ENCODE measurements around the gene BUD13. TPM values are rescaled to one million over a fixed set of nuclear protein-coding genes. Genes with fewer than 3 reads are reported as not detected.

Gene BUD13
- total and polyA plus RNA-seq, 2 of the 13 experiments (the other 11 are each of a cell fraction or from before 2014, with no cell fraction given), result 13.3 to 25.9 TPM

- H3K27ac ChIP-seq (ENCODE audit: extremely low read length, insufficient read depth, low read length), result no peak overlapping the region
- WGBS (ENCODE audit: low lambda C conversion rate), result 61% methylated on average over 5 of the region's 5 CpGs
- peaks cover 49% of the 10 kb centered on the region for H3K4me1 ChIP-seq (ENCODE audit: insufficient read depth, low read length)
- ATAC-seq (no peak), FAIRE-seq (no peak), DNase-seq (ENCODE audit: low spot score) (no peak)
- H3K9me3 ChIP-seq (ENCODE audit: low read length), result no peaks in the 10 kb centered on the region
- intact Hi-C loops (cut with micrococcal nuclease; ENCODE audit: unreplicated experiment) (no loop called here), in situ Hi-C loops (cut with HindIII; ENCODE audit: extremely low pct_ligation_motif_present, low pct_unique_long_range_greater_than_20kb) (no loop called here)
- POLR2A ChIA-PET, result interaction anchor here (1.1 to 17.3 kb wide), 6 partner anchors 12 to 53 kb away, joined by 3 to 1365 read pairs (median 42); partner anchors contain the start of genes APOA1, APOA4, APOC3 and BUD13
- peaks cover 34% of the 10 kb centered on the region for H3K79me2 ChIP-seq (ENCODE audit: insufficient read depth, low read length)
- no peaks in the 10 kb centered on the region; a peak in 1 of 5 replicates for H3K27me3 ChIP-seq (ENCODE audit: control insufficient read depth in 1 of 2, insufficient read depth in 2 of 2, low read length in 2 of 2)
- peaks cover 20 to 48% of the 10 kb centered on the region in 2 experiments for H3K36me3 ChIP-seq (replicated peaks in 1 of 2; ENCODE audit: control insufficient read depth in 1 of 2, insufficient read depth in 2 of 2, low read length in 2 of 2)
- no peaks in the 10 kb centered on the region for H4K20me1 ChIP-seq (ENCODE audit: insufficient read depth, low read length)
- BruUV-seq (replicated peaks), result TSS peak; percentile 35
- H2AFZ ChIP-seq (ENCODE audit: low read length), result no peak overlapping the region
- peak overlapping the region; percentile 79 to 90 (median 86) for H3K4me3 ChIP-seq (replicated peaks in 1 of 3; ENCODE audit: insufficient read depth in 1 of 3, low read depth in 2 of 3, low read length in 3 of 3)
- peak overlapping the region; percentile 99 for H3K4me2 ChIP-seq (ENCODE audit: low read depth, low read length)
- H3K9ac ChIP-seq (ENCODE audit: insufficient read depth, low read depth, low read length), result peak overlapping the region; percentile 84
- CTCF ChIA-PET (ENCODE audit: low intra/inter-chr PET ratio, low total read pairs), result no interaction called here
- TF ChIP-seq ZNF616 (CRISPR knock-in tag; IDR thresholded peaks at IDR 0.05; ENCODE audit: low read depth), result 0 out of 2 replicates have a peak, but pooled peaks have one; percentile 11
- no peak for TF ChIP-seq ZFP36L1 (CRISPR knock-in tag; IDR thresholded peaks at IDR 0.05)
- TF ChIP-seq ZNF543 (CRISPR knock-in tag; IDR thresholded peaks at IDR 0.05), result no peak
Measured at GRCh38 chr11:116786966-116787365, 14.2 kb upstream of the BUD13 start.

- FAIRE-seq (no peak), DNase-seq (ENCODE audit: low spot score) (no peak), ATAC-seq (no peak)
- no TSS peak for BruUV-seq (replicated peaks)
- Histone ChIP-seq H4K20me1 (ENCODE audit: insufficient read depth, low read length) (no peaks in the 10 kb centered on the region), H2AFZ (ENCODE audit: low read length) (no peak overlapping the region), H3K79me2 (ENCODE audit: insufficient read depth, low read length) (peaks cover 28% of the 10 kb centered on the region), H3K9ac (ENCODE audit: insufficient read depth, low read depth, low read length) (0 out of 2 replicates have a peak overlapping the region, but pooled peaks have one; percentile 84), H3K4me3 (replicated peaks in 1 of 3; ENCODE audit: insufficient read depth in 1 of 3, low read depth in 2 of 3, low read length in 3 of 3) (no peak overlapping the region), H3K27me3 (ENCODE audit: control insufficient read depth in 1 of 2, insufficient read depth in 2 of 2, low read length in 2 of 2) (no peaks in the 10 kb centered on the region; a peak in 1 of 5 replicates), H3K4me2 (ENCODE audit: low read depth, low read length) (peak overlapping the region; percentile 99; the same call in 1 of the 2 replicates), H3K4me1 (ENCODE audit: insufficient read depth, low read length) (peaks cover 43% of the 10 kb centered on the region), H3K9me3 (ENCODE audit: low read length) (no peaks in the 10 kb centered on the region), H3K36me3 (replicated peaks in 1 of 2; ENCODE audit: control insufficient read depth in 1 of 2, insufficient read depth in 2 of 2, low read length in 2 of 2) (peaks cover 21 to 52% of the 10 kb centered on the region in 2 experiments), H3K27ac (ENCODE audit: extremely low read length, insufficient read depth, low read length) (no peak overlapping the region)
- in situ Hi-C loops (cut with HindIII; ENCODE audit: extremely low pct_ligation_motif_present, low pct_unique_long_range_greater_than_20kb), result no loop called here
- ChIA-PET CTCF (ENCODE audit: low intra/inter-chr PET ratio, low total read pairs) (no interaction called here), POLR2A (interaction anchor here (2.1 to 17.3 kb wide), 4 partner anchors 11 to 53 kb away, joined by 7 to 1365 read pairs (median 184); partner anchors contain the start of genes APOA1, APOA4, APOC3 and BUD13)
- WGBS (ENCODE audit: low lambda C conversion rate), result 100% methylated on average over 2 of the region's 2 CpGs
- intact Hi-C loops (cut with micrococcal nuclease; ENCODE audit: unreplicated experiment), result no loop called here
- TF ChIP-seq NFYB (CRISPR knock-in tag; IDR thresholded peaks at IDR 0.05) (no peak), FOXA1 (IDR thresholded peaks at IDR 0.05) (no peak), FOXA1 (CRISPR knock-in tag; IDR thresholded peaks at IDR 0.05) (no peak), ZNF318 (CRISPR knock-in tag; IDR thresholded peaks at IDR 0.05) (no peak), KLF15 (CRISPR knock-in tag; IDR thresholded peaks at IDR 0.05; ENCODE audit: borderline replicate concordance) (no peak), ATF3 (CRISPR knock-in tag; IDR thresholded peaks at IDR 0.05) (no peak)
Measured at GRCh38 chr11:116786326-116786725, 13.5 kb upstream of the BUD13 start.

All from HepG2 (cell line).